Measurements from ENCODE around the gene DNAH1. TPM values are rescaled to one million over a fixed set of nuclear protein-coding genes. Genes with fewer than 3 reads are reported as not detected.

Gene DNAH1
- total RNA-seq, 2 donors from 2014 or later: 12.8 to 14.1 TPM

DNA sequence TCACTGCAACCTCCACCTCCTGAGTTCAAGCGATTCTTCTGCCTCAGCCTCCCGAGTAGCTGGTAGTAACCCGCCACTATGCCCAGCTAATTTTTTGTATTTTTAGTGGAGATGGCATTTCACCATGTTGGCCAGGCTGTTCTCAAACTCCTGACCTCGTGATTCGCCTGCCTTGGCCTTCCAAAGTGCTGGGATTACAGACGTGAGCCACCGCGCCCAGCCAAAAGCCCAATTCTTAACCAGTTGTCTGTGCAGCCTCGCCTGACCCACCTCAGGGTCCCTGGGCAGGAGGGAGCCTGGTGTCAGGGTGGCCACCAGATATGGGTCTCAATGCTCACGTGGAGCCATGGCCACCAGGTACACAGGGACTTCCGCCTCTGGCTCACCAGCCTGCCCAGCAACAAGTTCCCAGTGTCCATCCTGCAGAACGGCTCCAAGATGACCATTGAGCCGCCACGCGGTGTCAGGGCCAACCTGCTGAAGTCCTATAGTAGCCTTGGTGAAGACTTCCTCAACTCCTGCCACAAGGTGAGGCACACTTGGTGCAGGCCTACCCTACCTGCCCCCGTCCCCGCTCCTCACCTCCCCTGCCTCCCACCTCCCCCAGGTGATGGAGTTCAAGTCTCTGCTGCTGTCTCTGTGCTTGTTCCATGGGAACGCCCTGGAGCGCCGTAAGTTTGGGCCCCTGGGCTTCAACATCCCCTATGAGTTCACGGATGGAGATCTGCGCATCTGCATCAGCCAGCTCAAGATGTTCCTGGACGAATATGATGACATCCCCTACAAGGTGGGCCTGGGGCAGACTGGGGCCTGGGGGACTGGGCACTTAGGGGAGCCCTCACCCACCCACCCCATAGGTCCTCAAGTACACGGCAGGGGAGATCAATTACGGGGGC is 80.1 kb downstream of the DNAH1 start:
- no peak for ATAC-seq
- intact Hi-C loops (cut with DNase I, micrococcal nuclease): no loop called here
- no peak for DNase-seq

DNA sequence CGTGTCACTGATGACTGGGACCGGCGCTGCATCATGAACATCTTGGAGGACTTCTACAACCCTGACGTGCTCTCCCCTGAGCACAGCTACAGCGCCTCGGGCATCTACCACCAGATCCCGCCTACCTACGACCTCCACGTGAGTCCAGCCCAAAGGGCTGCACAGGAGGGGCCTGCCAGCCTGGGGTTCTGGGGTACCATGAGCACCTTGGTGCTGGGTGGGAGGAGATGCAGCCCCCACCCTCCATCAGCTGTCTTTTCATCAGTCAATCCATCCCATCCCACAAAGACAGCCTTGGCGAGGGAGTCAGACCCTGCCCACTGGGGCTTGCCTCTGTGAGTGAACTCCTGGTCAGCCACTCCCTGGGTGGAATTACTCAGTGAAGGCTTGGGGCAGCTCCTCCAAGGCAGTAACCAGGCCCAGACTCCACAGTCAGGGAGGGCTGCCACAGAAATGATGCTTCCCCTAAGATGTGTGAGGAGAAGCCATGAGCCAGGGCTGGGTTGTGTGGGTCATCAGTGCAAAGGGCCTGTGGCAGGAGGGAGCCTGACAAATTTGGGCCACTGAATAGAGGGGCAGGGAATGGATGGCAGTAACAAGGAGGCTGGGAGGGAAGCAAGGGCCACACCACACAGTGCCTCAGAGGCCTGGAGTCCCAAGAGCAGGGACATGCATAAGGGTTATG is 80.9 kb downstream of the DNAH1 start:
- ATAC-seq (no peak), DNase-seq (no peak)
- intact Hi-C loops (cut with DNase I, micrococcal nuclease): no loop called here

DNA sequence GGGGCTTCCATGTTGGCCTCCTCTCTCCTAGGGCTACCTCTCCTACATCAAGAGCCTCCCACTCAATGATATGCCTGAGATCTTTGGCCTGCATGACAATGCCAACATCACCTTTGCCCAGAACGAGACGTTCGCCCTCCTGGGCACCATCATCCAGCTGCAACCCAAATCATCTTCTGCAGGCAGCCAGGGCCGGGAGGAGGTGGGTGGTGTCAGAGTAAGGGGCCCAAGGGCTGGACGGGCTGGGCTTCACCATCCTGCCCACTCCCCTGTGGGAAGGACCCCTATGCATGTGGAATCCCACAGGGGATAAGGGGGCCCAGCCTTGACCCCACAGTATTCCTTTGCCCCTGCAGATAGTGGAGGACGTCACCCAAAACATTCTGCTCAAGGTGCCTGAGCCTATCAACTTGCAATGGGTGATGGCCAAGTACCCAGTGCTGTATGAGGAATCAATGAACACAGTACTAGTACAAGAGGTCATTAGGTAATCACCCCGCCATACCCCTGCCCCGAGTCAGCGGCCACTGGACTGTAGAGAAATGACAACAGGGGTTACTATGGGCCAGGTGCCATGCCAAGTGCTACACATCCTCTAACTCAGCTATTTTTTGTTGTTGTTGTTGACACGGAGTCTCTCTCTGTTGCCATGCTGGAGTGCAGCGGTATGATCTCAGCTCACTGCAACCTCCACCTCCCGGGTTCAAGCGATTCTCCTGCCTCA is 81.7 kb downstream of the DNAH1 start:
- DNase-seq (no peak), ATAC-seq (no peak)
- intact Hi-C loops (cut with DNase I, micrococcal nuclease): no loop called here

DNA sequence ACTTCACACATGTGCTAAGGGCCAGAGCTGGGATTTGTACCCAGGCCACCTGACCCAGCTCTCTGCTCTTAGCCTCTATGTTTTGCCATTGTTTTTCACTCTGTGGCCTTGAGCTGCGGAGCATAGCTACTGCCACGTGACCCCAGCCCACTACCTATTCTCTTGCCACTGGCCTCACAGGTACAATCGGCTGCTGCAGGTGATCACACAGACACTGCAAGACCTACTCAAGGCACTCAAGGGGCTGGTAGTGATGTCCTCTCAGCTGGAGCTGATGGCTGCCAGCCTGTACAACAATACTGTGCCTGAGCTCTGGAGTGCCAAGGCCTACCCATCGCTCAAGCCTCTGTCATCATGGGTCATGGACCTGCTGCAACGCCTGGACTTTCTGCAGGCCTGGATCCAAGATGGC is 82.6 kb downstream of the DNAH1 start:
- ATAC-seq (no peak), DNase-seq (no peak)
- intact Hi-C loops (cut with DNase I, micrococcal nuclease): no loop called here

DNA sequence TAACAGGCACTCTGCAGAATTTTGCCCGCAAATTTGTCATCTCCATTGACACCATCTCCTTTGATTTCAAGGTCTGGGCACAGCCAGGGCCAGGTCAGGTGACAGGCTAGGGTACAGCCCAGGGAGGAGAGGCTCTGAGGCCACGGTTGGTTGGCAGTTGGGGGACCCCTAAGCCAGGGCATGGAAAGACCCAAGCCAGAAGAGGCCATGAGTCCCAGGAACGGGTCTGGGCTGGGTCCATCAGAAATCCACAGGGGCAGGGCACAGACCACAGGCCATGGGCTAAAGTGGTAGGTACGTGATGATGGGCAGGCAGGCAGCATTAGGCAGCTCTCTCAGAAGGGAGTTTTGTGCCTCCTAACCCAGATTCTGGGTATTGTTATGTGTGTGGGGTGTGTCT is 83.0 kb downstream of the DNAH1 start:
- ATAC-seq: no peak
- no peak for DNase-seq
- intact Hi-C loops (cut with DNase I, micrococcal nuclease): no loop called here

DNA sequence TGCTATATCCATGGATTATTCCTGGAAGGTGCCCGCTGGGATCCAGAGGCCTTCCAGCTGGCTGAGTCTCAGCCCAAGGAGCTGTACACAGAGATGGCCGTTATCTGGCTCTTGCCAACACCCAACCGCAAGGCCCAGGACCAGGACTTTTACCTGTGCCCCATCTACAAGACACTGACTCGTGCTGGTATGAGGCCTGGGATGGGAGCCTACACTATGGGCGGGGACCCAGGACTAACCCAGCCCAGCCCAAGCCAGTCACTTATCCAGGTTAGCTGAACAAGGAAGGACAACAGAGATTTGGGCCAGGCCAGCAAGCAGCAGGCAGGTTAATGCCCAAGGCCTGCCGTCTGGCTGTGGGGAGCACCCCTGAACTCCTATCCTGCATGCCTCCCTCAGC is 83.5 kb downstream of the DNAH1 start:
- ATAC-seq: peak; percentile 58
- intact Hi-C loops (cut with DNase I, micrococcal nuclease): no loop called here

DNA sequence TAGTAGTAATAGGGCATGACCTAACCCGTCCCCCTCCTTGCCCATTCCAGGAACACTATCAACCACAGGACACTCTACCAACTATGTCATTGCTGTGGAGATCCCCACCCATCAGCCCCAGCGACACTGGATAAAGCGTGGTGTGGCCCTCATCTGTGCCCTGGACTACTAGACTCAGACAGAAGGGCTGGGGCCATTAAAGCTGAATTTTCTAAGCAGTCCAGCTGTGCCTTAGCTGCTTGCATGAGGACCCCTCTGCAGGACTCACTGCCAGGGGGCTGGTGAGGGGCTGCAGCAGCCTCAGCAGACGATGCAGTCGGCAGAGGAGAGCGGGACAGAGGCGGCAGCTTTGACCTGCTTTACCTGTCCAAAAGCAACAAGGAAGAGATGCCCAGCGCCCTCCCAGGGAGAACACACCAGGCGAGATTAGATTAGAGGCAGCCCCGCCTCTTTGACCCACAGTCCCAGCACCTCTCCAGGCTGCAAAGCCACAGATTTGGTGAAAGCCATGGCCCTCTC is 84.2 kb downstream of the DNAH1 start:
- ATAC-seq (peak; percentile 31), DNase-seq (no peak)
- intact Hi-C loops (cut with DNase I, micrococcal nuclease): no loop called here

More for the DNA sequence above, 83.5 kb downstream of the DNAH1 start:
- DNase-seq: no peak

DNA sequence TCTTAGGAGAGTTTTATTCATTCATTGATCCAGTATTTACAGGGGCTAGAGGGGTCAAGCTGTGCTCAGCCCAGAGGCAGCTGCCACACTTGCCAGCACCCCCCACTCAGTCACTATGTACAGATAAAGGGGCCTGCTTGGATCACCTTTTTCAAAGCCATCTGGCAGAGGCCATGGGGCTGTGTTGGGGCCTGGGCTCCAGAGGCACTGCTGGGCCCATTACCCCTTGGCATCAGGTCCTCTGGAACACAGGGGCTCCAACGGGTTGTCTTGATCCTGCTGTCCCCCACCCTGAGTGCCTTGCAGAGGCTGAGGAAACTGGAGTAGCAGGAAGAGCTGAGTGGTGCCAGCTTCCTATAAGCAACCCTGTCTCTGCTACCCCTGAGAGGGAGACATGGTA is 84.9 kb downstream of the DNAH1 start:
- intact Hi-C loops (cut with DNase I, micrococcal nuclease): no loop called here
- ATAC-seq: no peak
- DNase-seq: no peak

DNA sequence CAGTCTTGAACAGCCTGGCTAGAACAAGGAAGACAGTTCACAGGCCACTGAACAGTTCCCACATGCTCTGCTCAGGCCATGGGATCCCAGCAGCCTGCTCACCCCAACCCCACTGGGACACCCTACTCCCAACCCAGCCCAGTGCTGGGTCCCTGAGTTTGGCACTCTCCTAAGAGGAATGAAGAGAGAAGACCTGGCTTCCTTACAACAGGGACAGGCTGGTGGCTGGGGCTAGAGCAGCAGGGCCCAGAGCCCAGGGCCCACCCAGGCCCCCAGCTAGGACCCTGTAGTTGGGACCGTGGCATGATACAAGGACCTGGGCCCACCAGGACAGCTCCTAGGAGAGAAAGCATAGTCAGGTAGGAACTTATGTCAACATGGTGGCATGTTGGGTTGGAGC is 85.4 kb downstream of the DNAH1 start:
- intact Hi-C loops (cut with DNase I, micrococcal nuclease): no loop called here
- ATAC-seq: no peak
- no peak for DNase-seq

DNA sequence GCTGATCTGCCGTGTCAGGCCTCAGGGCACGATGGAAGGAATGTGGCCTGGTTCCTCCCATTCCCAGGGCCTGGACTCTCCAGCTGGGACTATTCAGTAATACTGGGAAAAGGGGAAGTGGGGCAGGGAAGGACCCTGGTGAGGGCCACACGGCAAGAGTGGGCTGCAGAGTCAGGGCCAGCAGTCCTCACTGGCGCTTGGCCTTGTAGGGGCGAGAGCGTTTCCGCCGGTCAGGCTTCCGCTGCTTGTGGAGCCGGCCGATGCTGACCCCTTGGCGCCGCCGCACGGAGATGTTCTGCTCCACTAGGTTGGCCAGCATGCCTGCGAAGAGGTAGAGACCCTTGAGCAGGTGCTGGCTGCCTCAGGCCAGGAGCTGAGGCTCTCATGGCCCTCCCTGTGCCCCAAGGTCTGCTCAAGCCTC is 86.0 kb downstream of the DNAH1 start:
- intact Hi-C loops (cut with DNase I, micrococcal nuclease): no loop called here
- DNase-seq (no peak), ATAC-seq (no peak)

DNA sequence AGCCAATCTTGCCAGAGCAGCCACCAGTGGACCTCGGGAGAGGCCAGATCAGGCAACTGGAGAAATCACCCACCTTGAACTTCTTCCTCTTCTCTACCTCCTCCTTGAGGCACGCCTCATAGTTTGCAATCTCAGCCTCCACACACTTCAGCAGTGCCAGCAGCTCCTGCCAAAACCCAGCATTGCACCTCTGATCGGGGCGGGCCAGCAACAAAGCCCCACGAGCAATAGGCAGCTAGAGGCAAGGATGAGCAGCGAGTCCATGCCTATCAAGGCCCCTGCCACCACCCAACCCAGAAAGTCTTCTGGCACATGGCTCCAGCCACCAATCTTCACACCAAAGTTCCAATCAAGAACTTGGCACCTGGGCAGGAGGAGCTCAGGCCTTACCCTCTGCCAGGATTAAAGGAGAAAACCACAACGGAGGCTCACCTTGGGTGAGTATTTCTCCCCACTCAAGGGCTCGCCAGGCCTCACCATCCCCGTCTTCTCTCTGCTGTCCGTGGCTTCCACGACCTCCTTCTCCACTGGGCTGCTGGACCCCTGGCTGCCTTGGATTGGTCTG is 86.7 kb downstream of the DNAH1 start:
- no peak for ATAC-seq
- DNase-seq: no peak
- intact Hi-C loops (cut with DNase I, micrococcal nuclease): no loop called here

DNA sequence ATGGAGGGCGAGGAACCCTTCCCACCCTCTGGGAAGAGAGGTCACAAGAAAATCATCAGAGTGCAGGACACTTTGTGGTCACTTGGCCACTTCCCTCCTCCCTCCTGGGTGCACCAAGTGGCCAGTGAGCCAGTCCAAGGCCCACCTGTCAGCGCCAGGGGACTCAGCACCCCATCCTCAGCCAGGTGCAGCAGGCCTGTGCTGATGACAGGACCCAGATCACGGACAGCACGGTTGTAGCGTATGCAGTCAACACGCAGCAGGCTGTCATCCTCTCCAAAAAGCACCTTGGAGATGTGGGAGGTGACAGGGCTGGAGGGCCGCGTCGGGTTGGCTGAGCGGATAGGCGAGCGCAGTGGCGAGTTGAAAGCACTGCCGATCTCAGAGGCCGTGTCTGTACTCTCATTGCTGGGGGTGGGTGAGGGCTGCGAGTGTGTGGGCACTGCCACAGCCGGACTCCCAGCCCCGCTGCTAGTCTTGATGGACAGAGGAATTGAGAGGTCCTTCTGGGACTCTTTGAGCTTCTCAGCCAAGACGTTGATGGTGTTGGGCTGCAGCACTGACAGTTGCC is 87.2 kb downstream of the DNAH1 start:
- intact Hi-C loops (cut with DNase I, micrococcal nuclease): no loop called here
- no peak for ATAC-seq
- no peak for DNase-seq

DNA sequence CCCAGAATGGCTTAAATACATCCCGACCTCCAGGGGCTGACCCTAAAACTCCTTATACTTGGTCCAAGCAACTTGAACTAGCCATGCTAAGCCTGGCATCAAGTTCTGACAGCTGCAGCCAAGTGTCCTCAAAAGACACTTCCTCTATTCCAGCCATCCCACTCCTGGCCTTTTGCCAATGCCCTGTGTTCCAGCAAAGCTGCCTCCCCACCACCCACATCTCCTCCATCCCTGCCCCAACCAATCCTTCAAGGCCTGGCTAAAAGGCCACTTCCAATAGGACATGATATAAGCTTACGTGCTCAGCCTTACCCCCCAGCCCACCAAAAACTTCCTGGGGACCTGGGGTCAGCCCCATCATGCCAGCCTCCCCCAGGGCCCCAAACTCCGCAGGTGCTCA is 87.8 kb downstream of the DNAH1 start:
- intact Hi-C loops (cut with DNase I, micrococcal nuclease): no loop called here
- no peak for ATAC-seq

DNA sequence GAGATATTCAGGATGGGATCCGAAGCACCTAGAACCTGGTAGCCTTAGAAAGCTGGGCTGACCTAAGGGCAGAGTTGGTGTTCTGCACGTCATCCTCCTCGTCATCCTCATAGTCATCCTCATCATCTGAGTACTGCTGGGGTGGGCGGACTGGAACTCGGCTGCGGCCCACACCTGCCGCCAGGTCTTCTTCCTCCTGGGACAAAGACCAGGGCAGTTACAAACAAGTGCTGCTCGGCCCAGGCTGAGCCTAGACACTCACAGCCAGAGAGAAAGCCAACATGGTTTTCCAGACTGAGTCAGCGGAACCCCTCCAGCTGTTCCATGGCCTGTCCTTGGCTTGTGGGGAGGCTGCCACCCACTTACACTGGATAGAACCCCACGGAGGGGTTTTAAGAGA is 88.3 kb downstream of the DNAH1 start:
- ATAC-seq (no peak), DNase-seq (no peak)
- intact Hi-C loops (cut with DNase I, micrococcal nuclease): no loop called here

More for the DNA sequence above, 87.8 kb downstream of the DNAH1 start:
- no peak for DNase-seq

DNA sequence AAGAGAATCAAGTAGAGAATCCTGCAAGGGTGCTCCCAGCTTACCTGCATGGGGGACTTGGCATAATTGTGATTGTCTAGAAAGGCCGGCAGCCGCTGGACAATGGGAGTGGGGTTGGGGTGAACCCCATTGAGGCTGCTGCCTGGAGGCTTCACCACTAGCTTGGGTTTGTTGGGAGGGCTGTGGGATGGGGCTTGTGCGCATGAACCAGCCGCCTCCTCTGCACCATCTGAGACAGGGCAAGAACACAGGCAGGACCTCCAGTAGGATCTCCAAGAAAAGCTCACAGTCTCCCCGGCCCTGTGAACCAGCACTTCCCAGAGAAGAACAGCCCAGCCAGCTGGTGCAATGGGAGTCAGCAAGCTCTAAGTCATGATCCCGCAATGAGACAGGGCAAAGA is 88.9 kb downstream of the DNAH1 start:
- intact Hi-C loops (cut with DNase I, micrococcal nuclease): no loop called here
- ATAC-seq (no peak), DNase-seq (no peak)

DNA sequence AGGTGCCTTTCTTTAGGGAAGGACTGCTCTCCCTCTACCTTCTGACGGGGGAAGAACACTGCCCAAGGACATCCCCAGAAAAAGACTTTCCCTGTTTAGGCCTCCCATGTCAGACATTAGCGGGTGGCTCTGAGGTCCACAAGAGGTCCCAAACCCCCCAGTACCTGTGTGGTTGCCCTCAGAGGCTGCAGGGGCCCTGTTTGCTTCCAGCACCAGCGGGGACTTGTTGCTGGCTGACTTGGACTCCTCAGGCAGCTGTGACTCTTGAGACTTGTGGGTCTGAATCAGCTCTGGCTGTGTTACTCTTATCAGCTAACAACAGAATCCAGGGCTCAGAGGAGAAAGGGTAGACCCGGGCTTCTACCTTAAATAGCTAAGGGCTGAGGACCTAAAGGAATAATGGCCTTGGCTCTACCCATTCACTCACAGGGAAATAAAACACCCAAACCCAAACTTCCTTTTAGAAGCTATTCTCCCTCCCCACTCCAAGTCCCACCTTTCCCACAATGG is 89.5 kb downstream of the DNAH1 start:
- DNase-seq (no peak), ATAC-seq (no peak)
- intact Hi-C loops (cut with DNase I, micrococcal nuclease): no loop called here

DNA sequence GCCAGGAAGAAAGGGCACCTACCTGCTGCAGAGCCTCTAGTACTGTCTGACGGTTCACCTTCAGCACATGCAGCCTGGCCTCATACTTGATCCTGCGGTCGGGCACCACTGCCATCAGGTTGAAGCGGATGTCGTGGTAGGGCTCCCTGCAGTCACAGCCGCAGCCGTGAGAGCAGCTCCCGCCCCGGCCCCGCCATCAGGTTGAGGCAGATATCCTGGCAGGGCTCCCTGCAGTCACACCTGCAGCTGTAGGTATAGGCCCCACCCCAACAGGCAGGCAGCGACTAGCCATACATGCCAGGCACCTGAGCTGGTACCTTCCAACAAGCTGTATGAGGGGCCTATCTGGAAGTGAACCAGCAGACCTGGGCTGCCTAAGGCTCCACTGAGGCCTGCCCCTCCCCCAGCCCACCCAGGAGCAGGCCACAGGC is 90.1 kb downstream of the DNAH1 start:
- DNase-seq (peak; percentile 77 to 78), ATAC-seq (peak; percentile 38)
- intact Hi-C loops (cut with DNase I, micrococcal nuclease): no loop called here

DNA sequence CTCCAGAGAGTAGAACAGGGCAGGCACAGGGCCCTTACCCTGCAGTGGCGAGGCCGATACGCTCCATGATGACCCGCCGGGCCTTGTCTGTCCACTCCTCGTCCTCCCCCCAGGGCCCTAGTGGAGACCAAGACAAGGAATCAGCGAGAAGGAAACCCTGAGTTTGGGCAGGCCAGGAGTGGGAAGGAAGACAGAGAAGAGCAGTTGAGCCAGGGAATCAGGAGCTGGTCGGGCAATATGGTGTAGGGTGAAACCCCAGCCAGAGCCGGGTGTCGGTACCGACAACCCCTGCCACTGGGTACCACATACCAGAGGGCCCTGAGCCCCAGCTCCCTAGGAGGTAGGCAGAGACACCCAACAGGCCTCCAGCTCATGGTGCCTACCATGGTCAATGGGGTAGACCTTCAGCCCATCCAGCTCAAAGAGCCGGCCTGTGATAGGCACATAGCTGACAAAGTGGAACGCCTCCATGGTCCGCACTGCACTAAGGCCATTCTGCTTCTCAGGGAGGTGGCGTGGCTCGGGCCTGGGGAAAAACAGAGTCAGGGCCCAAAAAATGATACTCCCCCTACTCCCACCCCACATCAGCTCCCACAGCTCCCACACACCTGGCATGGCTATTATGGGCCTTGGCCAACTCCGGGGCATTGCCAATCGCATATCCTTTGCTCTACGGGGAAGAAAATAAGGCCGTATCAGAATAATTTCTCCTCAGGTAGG is 90.8 kb downstream of the DNAH1 start:
- ATAC-seq: no peak
- DNase-seq: peak in 1 of 2 donors; percentile 17
- intact Hi-C loops (cut with DNase I, micrococcal nuclease): no loop called here
